K562 (cell line): ENCODE measurements around the gene CAPN13. TPM values are rescaled to one million over a fixed set of nuclear protein-coding genes. Genes with fewer than 3 reads are reported as not detected.

Experiments used
- ATAC-seq: fragments of 200-7000 bp; cut with Tn5 transposase; 3 replicates; pipeline ENCODE4 v1.9.1; 2020; ENCODE audit warnings: moderate library complexity
- BruUV-seq: library from RNA; stranded (reverse); fragments of 400-500 nt; replicated peaks from 2 replicates; lab custom pipeline; 2021; lab: Mats Ljungman, UMichigan
- CTCF ChIA-PET: fragments of 300-600 bp; formaldehyde crosslinking; extraction: SDS; loops from one replicate; lab custom pipeline; 2021; ENCODE audit warnings: low intra/inter-chr PET ratio; lab: Yijun Ruan, JAX
- POLR2A ChIA-PET: fragments of 300-600, 350-650 bp; sonication (Branson Sonifier 250); formaldehyde crosslinking; extraction: SDS; loops from one replicate; lab custom pipeline; 2021; ENCODE audit warnings: antibody characterized with exemption, inconsistent platforms; lab: Yijun Ruan, JAX
- DNase-seq, 4 experiments: peaks; one replicate each; pipeline versions ENCODE4 v3.0.0 to v3.0.0-alpha.2; 2011 to 2018; ENCODE audit warnings: low spot score in 3 of 4, mixed read lengths in 3 of 4; ENCODE audit errors: extremely low read depth in 1 of 4
- FAIRE-seq: peaks from 2 replicates; lab custom pipeline; 2011; peaks lifted over from hg19 to GRCh38; lab: Jason Lieb, UNC
- H2AFZ ChIP-seq: 2 replicates; pipeline ENCODE4 v1.6.0; 2011; ENCODE audit warnings: low read depth, low read length, control low read depth, inconsistent platforms
- H3K27ac ChIP-seq: fragments of 200-600 bp; 3 replicates; pipeline ENCODE4 v1.8.0; 2011; ENCODE audit warnings: low read depth, mild to moderate bottlenecking, control low read depth, inconsistent platforms, low read length, moderate library complexity, mixed read lengths; ENCODE audit errors: extremely low read depth
- H3K27me3 ChIP-seq, 2 experiments: fragments of 300-600 bp in 1 of 2; 2 replicates in 1 of 2; 3 replicates in 1 of 2; pipeline versions ENCODE4 v1.6.0 to v1.8.0; 2011; ENCODE audit warnings: inconsistent platforms in 2 of 2, low read length in 2 of 2, mild to moderate bottlenecking in 1 of 2, mixed read lengths in 1 of 2, moderate library complexity in 1 of 2; ENCODE audit not compliant: control insufficient read depth in 2 of 2, insufficient read depth in 2 of 2
- H3K36me3 ChIP-seq: fragments of 300-600 bp; 3 replicates; pipeline ENCODE4 v1.8.0; 2011; ENCODE audit warnings: mild to moderate bottlenecking, low read length, inconsistent platforms; ENCODE audit not compliant: control insufficient read depth, insufficient read depth
- H3K4me1 ChIP-seq, 2 experiments: fragments of 200-600 bp in 1 of 2; replicated peaks in 1 of 2; 2 replicates in 1 of 2; 3 replicates in 1 of 2; pipeline versions ENCODE4 v1.5.1 to v1.8.0; 2011; ENCODE audit warnings: inconsistent platforms in 2 of 2, low read length in 2 of 2, mild to moderate bottlenecking in 1 of 2, mixed read lengths in 1 of 2, moderate library complexity in 1 of 2; ENCODE audit not compliant: control insufficient read depth in 2 of 2, insufficient read depth in 2 of 2
- H3K4me2 ChIP-seq: 2 replicates; pipeline ENCODE4 v1.6.1; 2011; ENCODE audit warnings: low read length, control low read depth, inconsistent platforms, mixed read lengths; ENCODE audit not compliant: insufficient read depth
- H3K4me3 ChIP-seq: fragments of 200-600 bp; sonication (generic), shearing (Covaris generic); 2 replicates; pipeline ENCODE4 v1.5.1; 2016; ENCODE audit warnings: control low read depth, inconsistent platforms
- H3K79me2 ChIP-seq: fragments of 200-600 bp; 3 replicates; pipeline ENCODE4 v1.8.0; 2011; ENCODE audit warnings: low read length, inconsistent platforms; ENCODE audit not compliant: control insufficient read depth, insufficient read depth
- H3K9ac ChIP-seq, 2 experiments: 2 replicates each; pipeline versions ENCODE4 v1.6.0 to v1.6.1; 2011; ENCODE audit warnings: low read depth in 2 of 2, low read length in 2 of 2, control low read depth in 1 of 2, inconsistent platforms in 1 of 2, mild to moderate bottlenecking in 1 of 2, mixed read lengths in 1 of 2; ENCODE audit not compliant: insufficient read depth in 1 of 2
- H3K9me1 ChIP-seq: one replicate; pipeline ENCODE4 v1.6.0; 2011; ENCODE audit warnings: inconsistent platforms, mild to moderate bottlenecking, low read length, moderate library complexity; ENCODE audit not compliant: control insufficient read depth, insufficient read depth
- H3K9me3 ChIP-seq: replicated peaks from 2 replicates; pipeline ENCODE4 v1.5.1; 2011; ENCODE audit warnings: low read depth, low read length, inconsistent platforms; ENCODE audit not compliant: control insufficient read depth, insufficient read depth
- H4K20me1 ChIP-seq: replicated peaks from 2 replicates; pipeline ENCODE4 v1.6.1; 2011; ENCODE audit warnings: low read length, inconsistent platforms, mixed read lengths; ENCODE audit not compliant: control insufficient read depth, insufficient read depth
- EWSR1 ChIP-seq: fragments of 450-650 bp; IDR thresholded peaks from 2 replicates; pipeline ENCODE4 v1.6.1; 2018; ENCODE audit warnings: borderline replicate concordance, mild to moderate bottlenecking, low read depth, moderate library complexity; ENCODE audit not compliant: partially characterized antibody
- GTF2F1 ChIP-seq: IDR thresholded peaks from 2 replicates; pipeline ENCODE4 v1.6.1; 2011; ENCODE audit warnings: low read depth, low read length, improper control_type of control experiment
- KDM5B ChIP-seq: fragments of 200-600 bp; sonication (generic); IDR thresholded peaks from 2 replicates; pipeline ENCODE4 v1.6.1; 2012; ENCODE audit warnings: low read depth, mild to moderate bottlenecking, moderate library complexity, low read length, control low read depth, inconsistent platforms; ENCODE audit not compliant: insufficient replicate concordance
- LEF1 ChIP-seq: fragments of 450-650 bp; IDR thresholded peaks from 2 replicates; pipeline ENCODE4 v1.6.1; 2016; ENCODE audit warnings: mild to moderate bottlenecking
- NR2C1 ChIP-seq, 2 experiments: fragments of 450-650 bp; IDR thresholded peaks; 2 replicates each; pipeline ENCODE4 v1.6.1; 2017; ENCODE audit warnings: mild to moderate bottlenecking in 2 of 2, antibody characterized with exemption in 1 of 2, inconsistent platforms in 1 of 2, missing compliant biosample characterization in 1 of 2, missing genetic modification characterization in 1 of 2
- TARDBP ChIP-seq: fragments of 450-650 bp; IDR thresholded peaks from 2 replicates; pipeline ENCODE4 v1.6.1; 2016
- TCF3 ChIP-seq: sonication (generic); formaldehyde crosslinking; IDR thresholded peaks from 2 replicates; pipeline ENCODE4 v1.4.0; 2020; ENCODE audit warnings: mild to moderate bottlenecking, missing genetic modification reagents
- TEAD2 ChIP-seq: fragments of 450-650 bp; IDR thresholded peaks from 2 replicates; pipeline ENCODE4 v1.6.1; 2016; ENCODE audit warnings: missing genetic modification characterization, control low read depth, missing compliant biosample characterization
- ZNF583 ChIP-seq: fragments of 250-450 bp; sonication (Bioruptor Pico); IDR thresholded peaks from 2 replicates; pipeline ENCODE4 v1.4.0; 2020
- WGBS: fragments of 100-300 bp; shearing (Covaris generic); methylation state at CpG from one replicate; pipeline ENCODE4 v1.1.6; 2016; ENCODE audit warnings: low coverage, mixed read lengths; ENCODE audit not compliant: insufficient coverage; ENCODE audit errors: missing lambda C conversion rate; 5-methylcytosine and 5-hydroxymethylcytosine counted together
- in situ Hi-C: fragments of 300-500 bp; cut with MboI; formaldehyde crosslinking; loops from 4 replicates; pipeline ENCODE4 v1.15.0; 2018; ENCODE audit warnings: inconsistent platforms, mixed read lengths
- intact Hi-C: fragments of 100-400 bp; cut with micrococcal nuclease; formaldehyde crosslinking; loops from 2 replicates; pipeline ENCODE4 v1.14.2; 2022
- polyA plus RNA-seq, 8 experiments: library from polyadenylated mRNA; depleted of rRNA in 4 of 8; stranded (reverse) in 5 of 8; unstranded in 3 of 8; fragments of >200 nt; fragmentation: Nextera tagmentation in 2 of 8; fragmentation: Illumina TruSeq in 1 of 8; extraction: Ambion mirVana in 2 of 8; extraction: Trizol in 1 of 8; gene quantifications; 2 replicates each; pipeline versions ENCODE4 v1.2.1 to v1.2.3, GENCODE V29; 2011 to 2014; ENCODE audit warnings: inconsistent platforms in 1 of 8, missing spikeins in 1 of 8
- total RNA-seq, 7 experiments: library from RNA; depleted of rRNA in 6 of 7; stranded (reverse); fragments of >200 nt in 6 of 7; fragmentation: Illumina TruSeq in 2 of 7; extraction: Trizol in 2 of 7; gene quantifications; 2 replicates each; pipeline versions ENCODE4 v1.2.1 to v1.2.3, GENCODE V29; 2011 to 2021; ENCODE audit warnings: low replicate concordance in 1 of 7
- TF ChIP-seq, protein P1 (sequence below): fragments of 250-450 bp; sonication (Bioruptor Pico); IDR thresholded peaks from 2 replicates; pipeline ENCODE4 v1.8.0; 2021; ENCODE audit warnings: moderate library complexity, mild to moderate bottlenecking, inconsistent platforms
- TF ChIP-seq, protein P2 (sequence below): fragments of 250-450 bp; sonication (Bioruptor Pico); IDR thresholded peaks from 2 replicates; pipeline ENCODE4 v1.9.0; 2021; ENCODE audit warnings: mild to moderate bottlenecking, inconsistent platforms

CAPN13 gene
- total and polyA plus RNA-seq, 9 of the 15 experiments (the other 6 are each of a cell fraction or from before 2014, with no cell fraction given) = not detected

DNA sequence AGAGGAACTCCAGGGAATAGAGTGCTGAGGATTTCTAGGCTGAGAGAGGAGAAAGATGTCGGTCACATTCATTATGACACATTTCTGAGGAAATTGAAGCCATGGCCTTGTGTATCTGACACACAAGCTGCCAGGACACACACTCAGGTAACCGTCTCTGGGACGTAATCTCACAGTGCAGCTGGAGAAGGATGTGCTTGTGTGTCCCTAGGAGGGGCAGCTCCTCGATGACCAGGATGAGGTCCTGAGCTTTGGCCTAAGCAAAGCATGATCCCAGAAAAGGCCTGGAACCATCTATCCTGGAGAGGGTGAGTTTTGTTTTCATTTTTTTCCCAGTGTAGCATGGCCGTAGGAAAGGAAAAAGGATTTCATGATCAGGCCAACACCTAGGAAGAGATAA, 102.2 kb downstream of the CAPN13 start:
- Histone ChIP-seq H3K27me3 (peaks cover 0 to 11% of the 10 kb centered on the region in 2 experiments; a peak in 3 of 5 replicates), H3K27ac (no peak overlapping the region), H2AFZ (no peak overlapping the region), H3K4me1 (peaks cover 0 to 3% of the 10 kb centered on the region in 2 experiments; a peak in 1 of 5 replicates), H3K4me3 (no peak overlapping the region), H3K9me3 (0 out of 2 replicates have a peak, but pooled peaks cover 2% of the 10 kb centered on the region), H3K79me2 (no peaks in the 10 kb centered on the region), H4K20me1 (no peaks in the 10 kb centered on the region), H3K36me3 (no peaks in the 10 kb centered on the region), H3K9me1 (no peaks in the 10 kb centered on the region), H3K9ac (no peak overlapping the region), H3K4me2 (no peak overlapping the region)
- intact Hi-C loops = no loop called here
- 8% methylated on average over 4 of the region's 5 CpGs for WGBS
- ATAC-seq (no peak), FAIRE-seq (no peak), DNase-seq (no peak)
- in situ Hi-C loops = loop anchor here (5.0 to 10.0 kb wide), 3 partner anchors 498 to 630 kb away; no protein-coding TSS in a partner anchor
- BruUV-seq = no TSS peak
- ChIA-PET CTCF (interaction anchor here (5.7 kb wide), 1 partner anchor 540 kb away, joined by 60 read pairs; no protein-coding TSS in a partner anchor), POLR2A (no interaction called here)
- no peak for TF ChIP-seq EWSR1
- no peak for TF ChIP-seq ZNF583
- TF ChIP-seq TCF3 (CRISPR knock-in tag) = no peak
- TF ChIP-seq, protein P1, sequence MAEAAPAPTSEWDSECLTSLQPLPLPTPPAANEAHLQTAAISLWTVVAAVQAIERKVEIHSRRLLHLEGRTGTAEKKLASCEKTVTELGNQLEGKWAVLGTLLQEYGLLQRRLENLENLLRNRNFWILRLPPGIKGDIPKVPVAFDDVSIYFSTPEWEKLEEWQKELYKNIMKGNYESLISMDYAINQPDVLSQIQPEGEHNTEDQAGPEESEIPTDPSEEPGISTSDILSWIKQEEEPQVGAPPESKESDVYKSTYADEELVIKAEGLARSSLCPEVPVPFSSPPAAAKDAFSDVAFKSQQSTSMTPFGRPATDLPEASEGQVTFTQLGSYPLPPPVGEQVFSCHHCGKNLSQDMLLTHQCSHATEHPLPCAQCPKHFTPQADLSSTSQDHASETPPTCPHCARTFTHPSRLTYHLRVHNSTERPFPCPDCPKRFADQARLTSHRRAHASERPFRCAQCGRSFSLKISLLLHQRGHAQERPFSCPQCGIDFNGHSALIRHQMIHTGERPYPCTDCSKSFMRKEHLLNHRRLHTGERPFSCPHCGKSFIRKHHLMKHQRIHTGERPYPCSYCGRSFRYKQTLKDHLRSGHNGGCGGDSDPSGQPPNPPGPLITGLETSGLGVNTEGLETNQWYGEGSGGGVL (CRISPR knock-in tag) = no peak
- TF ChIP-seq TEAD2 (tag) = no peak
- no peak for TF ChIP-seq TARDBP
- no peak for TF ChIP-seq LEF1
- TF ChIP-seq GTF2F1 = no peak
- no peak for TF ChIP-seq NR2C1 (IDR thresholded peaks at IDR 0.05)
- TF ChIP-seq NR2C1 (tag; IDR thresholded peaks at IDR 0.05) = no peak
- TF ChIP-seq, protein P2, sequence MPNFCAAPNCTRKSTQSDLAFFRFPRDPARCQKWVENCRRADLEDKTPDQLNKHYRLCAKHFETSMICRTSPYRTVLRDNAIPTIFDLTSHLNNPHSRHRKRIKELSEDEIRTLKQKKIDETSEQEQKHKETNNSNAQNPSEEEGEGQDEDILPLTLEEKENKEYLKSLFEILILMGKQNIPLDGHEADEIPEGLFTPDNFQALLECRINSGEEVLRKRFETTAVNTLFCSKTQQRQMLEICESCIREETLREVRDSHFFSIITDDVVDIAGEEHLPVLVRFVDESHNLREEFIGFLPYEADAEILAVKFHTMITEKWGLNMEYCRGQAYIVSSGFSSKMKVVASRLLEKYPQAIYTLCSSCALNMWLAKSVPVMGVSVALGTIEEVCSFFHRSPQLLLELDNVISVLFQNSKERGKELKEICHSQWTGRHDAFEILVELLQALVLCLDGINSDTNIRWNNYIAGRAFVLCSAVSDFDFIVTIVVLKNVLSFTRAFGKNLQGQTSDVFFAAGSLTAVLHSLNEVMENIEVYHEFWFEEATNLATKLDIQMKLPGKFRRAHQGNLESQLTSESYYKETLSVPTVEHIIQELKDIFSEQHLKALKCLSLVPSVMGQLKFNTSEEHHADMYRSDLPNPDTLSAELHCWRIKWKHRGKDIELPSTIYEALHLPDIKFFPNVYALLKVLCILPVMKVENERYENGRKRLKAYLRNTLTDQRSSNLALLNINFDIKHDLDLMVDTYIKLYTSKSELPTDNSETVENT (CRISPR knock-in tag) = no peak
- no peak for TF ChIP-seq KDM5B
